Spinal cord (tissue), 10 donors: ENCODE results near the gene GABRD. TPM values are rescaled to one million over a fixed set of nuclear protein-coding genes. Genes with fewer than 3 reads are reported as not detected.

Experiments used
- DNase-seq, 6 donors: peaks; one replicate each; pipeline versions ENCODE4 v3.0.0 to v3.0.0-alpha.2; 2013 to 2015; ENCODE audit warnings: low spot score in 6 of 6, low read depth in 4 of 6
- H3K27ac ChIP-seq: one replicate; pipeline ENCODE4 v1.5.1; 2013; ENCODE audit warnings: low read depth, low read length, control low read depth
- H3K27me3 ChIP-seq: one replicate; pipeline ENCODE4 v1.6.1; 2013; ENCODE audit warnings: low read length; ENCODE audit not compliant: control insufficient read depth, insufficient read depth
- H3K36me3 ChIP-seq: one replicate; pipeline ENCODE4 v1.6.1; 2013; ENCODE audit warnings: low read length; ENCODE audit not compliant: control insufficient read depth, insufficient read depth
- H3K4me1 ChIP-seq: one replicate; pipeline ENCODE4 v1.6.1; 2013; ENCODE audit warnings: low read length; ENCODE audit not compliant: control insufficient read depth, insufficient read depth
- H3K4me3 ChIP-seq: one replicate; pipeline ENCODE4 v1.5.1; 2013; ENCODE audit warnings: low read depth, low read length, control low read depth
- H3K9me3 ChIP-seq: one replicate; pipeline ENCODE4 v1.6.1; 2013; ENCODE audit warnings: low read length; ENCODE audit not compliant: control insufficient read depth, insufficient read depth
- WGBS: methylation state at CpG from one replicate; pipeline ENCODE4 v1.1.5; 2013; ENCODE audit warnings: missing lambda C conversion rate; ENCODE audit not compliant: insufficient coverage; 5-methylcytosine and 5-hydroxymethylcytosine counted together
- polyA plus RNA-seq, 2 donors: library from polyadenylated mRNA; unstranded; fragments of 120-200 nt; gene quantifications; one replicate each; pipeline ENCODE4 v1.2.1, GENCODE V29; 2013; ENCODE audit not compliant: insufficient read length in 2 of 2
- total RNA-seq, 2 donors: library from RNA; depleted of rRNA in 1 of 2; stranded (reverse); fragments of 120-200 nt in 1 of 2; fragments of >200 nt in 1 of 2; gene quantifications; one replicate each; pipeline versions ENCODE4 v1.2.3 to v1.2.4, GENCODE V29; 2013 to 2014
- donor health status: healthy.

The GABRD gene
- total and polyA plus RNA-seq, 4 donors = 0.88 to 5.2 (median 2.7) TPM

DNA sequence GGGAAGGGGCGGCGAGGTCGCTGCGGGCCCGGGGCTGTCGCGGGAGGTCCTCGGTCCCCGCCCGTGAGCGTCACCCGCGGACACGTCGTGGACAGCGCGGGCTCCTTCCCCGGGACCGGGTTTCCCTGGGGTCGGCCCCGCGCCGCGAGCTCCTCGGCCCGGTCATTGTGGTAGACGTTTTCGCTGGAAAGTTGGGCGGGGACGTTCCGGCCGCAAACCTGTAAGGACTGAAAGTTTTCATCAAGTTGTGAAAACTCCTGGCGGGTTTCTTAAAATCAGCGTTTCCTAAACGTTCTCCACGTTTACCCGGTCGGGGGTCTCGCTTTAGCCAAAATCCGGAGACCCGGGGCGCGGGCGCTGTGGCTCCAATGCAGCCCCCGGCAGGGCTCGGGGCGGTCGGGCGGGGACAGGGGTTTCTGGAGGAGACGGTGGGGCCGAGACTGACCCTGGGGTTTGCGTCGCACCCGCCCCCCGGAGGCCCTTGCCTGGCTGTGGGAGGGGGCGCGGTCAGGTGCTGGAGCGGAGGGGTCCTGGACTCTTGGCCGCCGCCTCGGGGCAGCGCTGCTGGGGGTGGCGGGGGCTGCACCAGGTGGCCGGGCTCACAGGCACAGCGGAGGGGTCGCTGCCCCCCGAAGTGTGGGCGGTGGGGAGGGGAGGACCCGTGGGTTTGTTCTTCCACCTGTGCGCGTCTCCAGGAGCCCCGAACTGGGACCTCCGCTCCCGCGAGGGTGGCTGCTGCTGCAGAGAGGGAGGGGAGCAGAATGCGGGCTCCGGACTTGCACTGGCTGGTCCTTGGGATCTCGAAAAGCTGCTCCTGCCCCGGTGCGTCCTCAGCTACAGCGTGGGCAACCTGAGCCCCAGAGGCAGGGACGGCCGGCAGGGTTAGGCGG, 31.9 kb downstream of the GABRD start:
- Histone ChIP-seq H3K27me3 (peaks cover 60% of the 10 kb centered on the region), H3K36me3 (no peaks in the 10 kb centered on the region), H3K4me3 (no peak overlapping the region), H3K9me3 (no peaks in the 10 kb centered on the region), H3K4me1 (peaks cover 13% of the 10 kb centered on the region), H3K27ac (no peak overlapping the region)
- no peak for DNase-seq
- 6% methylated on average over 84 of the region's 84 CpGs for WGBS

- 70% methylated on average over 12 of the region's 16 CpGs for WGBS
- Histone ChIP-seq H3K4me1 (peaks cover 13% of the 10 kb centered on the region), H3K9me3 (no peaks in the 10 kb centered on the region), H3K27me3 (peaks cover 49% of the 10 kb centered on the region), H3K36me3 (no peaks in the 10 kb centered on the region), H3K27ac (no peak overlapping the region), H3K4me3 (no peak overlapping the region)
- DNase-seq = no peak
Measured at GRCh38 chr1:2052054-2052679, 33.0 kb downstream of the GABRD start.

GRCh38 chr1:2052756-2053155, 33.6 kb downstream of the GABRD start:
- DNase-seq = no peak
- peaks cover 13% of the 10 kb centered on the region for H3K4me1 ChIP-seq
- H3K27me3 ChIP-seq = peaks cover 43% of the 10 kb centered on the region
- no peak overlapping the region for H3K27ac ChIP-seq
- H3K4me3 ChIP-seq = no peak overlapping the region
- H3K36me3 ChIP-seq = no peaks in the 10 kb centered on the region
- WGBS = 85% methylated on average over 9 of the region's 10 CpGs
- H3K9me3 ChIP-seq = no peaks in the 10 kb centered on the region

DNA sequence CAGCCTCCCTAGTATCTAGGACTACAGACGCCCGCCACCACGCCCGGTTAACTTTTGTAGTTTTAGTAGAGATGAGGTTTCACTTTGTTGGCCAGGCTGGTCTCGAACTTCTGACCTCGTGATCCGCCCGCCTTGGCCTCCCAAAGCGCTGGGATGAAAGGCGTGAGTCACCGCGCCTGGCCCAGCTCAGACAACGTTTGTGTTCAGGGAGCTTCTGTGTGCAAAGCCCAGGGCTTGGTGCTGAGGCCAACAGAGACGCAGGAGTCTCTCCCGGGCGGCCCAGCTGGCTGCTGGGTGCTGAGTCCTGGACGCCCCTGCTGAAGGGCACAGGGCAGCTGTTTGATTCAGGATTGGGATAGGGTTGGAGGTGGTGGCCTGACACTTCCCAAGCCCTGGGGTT, 34.1 kb downstream of the GABRD start:
- Histone ChIP-seq H3K4me3 (no peak overlapping the region), H3K36me3 (no peaks in the 10 kb centered on the region), H3K27me3 (peaks cover 39% of the 10 kb centered on the region), H3K27ac (no peak overlapping the region), H3K9me3 (no peaks in the 10 kb centered on the region), H3K4me1 (peaks cover 13% of the 10 kb centered on the region)
- WGBS = 84% methylated on average over 13 of the region's 17 CpGs
- DNase-seq = no peak

DNA sequence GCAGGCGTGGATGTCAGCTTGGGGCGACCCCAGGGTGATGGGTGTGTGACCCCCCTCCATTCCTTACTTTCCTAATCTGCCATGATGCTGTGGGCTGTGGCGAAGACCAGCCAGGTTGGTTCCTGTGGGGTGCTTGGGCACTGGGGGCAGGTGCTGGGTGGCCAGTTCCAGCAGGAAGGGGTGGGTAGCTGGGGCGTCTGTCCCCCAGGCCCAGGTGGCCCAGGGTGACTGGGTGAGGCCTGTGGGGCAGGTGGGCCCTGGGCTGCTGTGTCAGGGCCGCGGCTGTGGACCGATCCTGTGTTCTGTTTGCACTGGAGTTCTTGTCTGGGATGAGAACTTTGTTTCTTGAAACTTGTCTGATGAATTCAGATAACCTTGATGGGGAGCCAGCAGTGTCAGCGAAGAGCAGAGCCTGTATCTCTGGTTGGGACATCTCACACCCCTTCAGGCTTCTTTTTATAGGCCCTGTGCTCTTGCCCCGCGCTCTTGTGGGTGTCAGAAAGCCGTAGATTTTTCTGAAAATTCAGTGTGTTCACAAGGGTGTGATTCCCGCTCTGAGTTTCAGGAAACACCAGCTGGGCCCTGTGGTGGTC, 34.7 kb downstream of the GABRD start:
- H3K27me3 ChIP-seq = peaks cover 32% of the 10 kb centered on the region
- H3K4me3 ChIP-seq = no peak overlapping the region
- no peak overlapping the region for H3K27ac ChIP-seq
- peaks cover 13% of the 10 kb centered on the region for H3K4me1 ChIP-seq
- 83% methylated on average over 7 of the region's 12 CpGs for WGBS
- H3K36me3 ChIP-seq = no peaks in the 10 kb centered on the region
- H3K9me3 ChIP-seq = no peaks in the 10 kb centered on the region
- no peak for DNase-seq

DNA sequence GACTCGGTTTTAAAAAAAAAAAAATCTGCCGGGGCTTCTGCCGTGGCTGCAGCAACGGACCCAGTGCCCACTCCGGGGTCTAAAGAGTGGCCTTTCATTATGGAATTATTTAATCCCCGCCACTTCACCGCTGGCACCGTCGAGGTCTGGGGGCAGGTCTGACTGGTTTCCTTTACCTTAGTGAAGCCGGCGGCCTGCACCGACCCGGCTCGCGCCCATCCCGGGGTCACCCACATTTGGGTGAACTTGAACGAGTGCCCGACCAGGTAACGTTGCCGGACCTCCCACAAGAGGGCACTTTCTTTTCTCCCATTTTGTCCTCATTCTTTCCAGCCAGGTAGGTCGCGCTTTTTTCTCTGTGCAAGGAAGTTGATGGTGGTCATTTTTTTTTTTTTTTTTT, 35.4 kb downstream of the GABRD start:
- H3K4me3 ChIP-seq = no peak overlapping the region
- H3K36me3 ChIP-seq = no peaks in the 10 kb centered on the region
- H3K4me1 ChIP-seq = peaks cover 9% of the 10 kb centered on the region
- 81% methylated on average over 17 of the region's 22 CpGs for WGBS
- no peaks in the 10 kb centered on the region for H3K9me3 ChIP-seq
- H3K27me3 ChIP-seq = peaks cover 25% of the 10 kb centered on the region
- DNase-seq = no peak
- H3K27ac ChIP-seq = no peak overlapping the region

DNA sequence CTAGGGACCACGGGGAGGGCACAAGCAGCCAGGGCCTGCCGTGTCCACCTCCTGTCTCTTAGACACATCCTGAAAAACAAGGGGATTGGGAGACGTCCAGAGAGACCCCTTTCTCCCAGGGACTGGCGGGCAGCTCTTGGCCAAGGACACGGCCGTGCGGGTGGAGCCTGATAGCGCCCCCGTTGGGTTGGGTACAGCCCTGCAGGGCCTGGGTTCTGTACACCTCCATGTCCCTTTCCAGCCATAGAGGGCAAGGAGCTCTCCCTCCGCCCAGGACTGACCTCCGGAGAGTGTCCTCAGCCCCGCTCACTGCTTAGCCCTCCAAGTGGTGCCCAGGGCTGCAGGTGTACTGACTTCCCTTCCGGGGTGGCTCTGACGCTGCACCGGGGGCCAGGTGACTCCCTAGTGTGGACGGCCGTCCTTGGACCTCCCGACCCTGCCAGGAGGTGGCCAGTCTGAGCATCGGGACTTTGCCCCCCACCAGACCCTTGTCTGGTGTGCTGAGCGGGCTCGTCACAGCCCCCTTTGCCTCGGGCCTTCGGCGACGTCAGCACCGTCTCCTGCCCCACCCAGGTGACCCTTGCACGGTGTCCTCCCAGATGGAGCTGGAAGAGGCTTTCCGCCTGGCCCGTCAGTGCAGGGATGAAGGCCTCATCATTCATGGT, 36.9 kb downstream of the GABRD start:
- peaks cover 15% of the 10 kb centered on the region for H3K27me3 ChIP-seq
- peaks cover 8% of the 10 kb centered on the region for H3K4me1 ChIP-seq
- no peak overlapping the region for H3K4me3 ChIP-seq
- H3K27ac ChIP-seq = no peak overlapping the region
- H3K9me3 ChIP-seq = no peaks in the 10 kb centered on the region
- WGBS = 92% methylated on average over 25 of the region's 29 CpGs
- DNase-seq = no peak
- H3K36me3 ChIP-seq = no peaks in the 10 kb centered on the region

DNA sequence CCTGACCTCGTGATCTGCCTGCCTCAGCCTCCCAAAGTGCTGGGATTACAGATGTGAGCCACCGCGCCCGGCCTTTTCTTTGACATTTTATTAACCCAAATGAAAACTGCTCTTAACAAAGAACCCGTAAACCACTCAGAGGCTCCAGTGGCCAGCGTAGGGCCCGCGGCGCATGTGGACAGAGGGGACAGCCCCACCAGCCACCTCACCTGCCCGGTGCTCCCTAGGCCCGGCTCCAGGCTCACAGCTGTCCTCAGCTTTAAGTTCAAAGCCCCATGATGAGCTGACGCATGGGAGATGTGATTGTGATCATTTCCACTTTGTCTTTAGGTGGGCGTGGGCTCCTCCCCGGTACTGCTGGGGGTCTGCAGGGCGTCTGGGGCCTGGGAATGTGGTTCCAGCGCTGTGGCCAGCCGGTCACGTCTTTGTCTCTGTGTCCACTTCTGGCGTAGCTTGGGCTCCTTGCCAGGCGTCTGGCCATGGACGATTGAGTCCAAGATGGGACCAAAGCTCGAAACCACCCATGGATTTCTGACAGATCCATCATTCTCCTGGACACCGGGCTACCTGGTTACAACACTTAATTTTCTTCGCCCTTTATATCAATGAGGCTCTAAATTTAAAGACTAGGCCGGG, 37.9 kb downstream of the GABRD start:
- no peak for DNase-seq
- Histone ChIP-seq H3K36me3 (no peaks in the 10 kb centered on the region), H3K4me1 (peaks cover 7% of the 10 kb centered on the region), H3K9me3 (no peaks in the 10 kb centered on the region), H3K27me3 (peaks cover 5% of the 10 kb centered on the region), H3K27ac (no peak overlapping the region), H3K4me3 (no peak overlapping the region)
- WGBS = 91% methylated on average over 24 of the region's 25 CpGs

DNA sequence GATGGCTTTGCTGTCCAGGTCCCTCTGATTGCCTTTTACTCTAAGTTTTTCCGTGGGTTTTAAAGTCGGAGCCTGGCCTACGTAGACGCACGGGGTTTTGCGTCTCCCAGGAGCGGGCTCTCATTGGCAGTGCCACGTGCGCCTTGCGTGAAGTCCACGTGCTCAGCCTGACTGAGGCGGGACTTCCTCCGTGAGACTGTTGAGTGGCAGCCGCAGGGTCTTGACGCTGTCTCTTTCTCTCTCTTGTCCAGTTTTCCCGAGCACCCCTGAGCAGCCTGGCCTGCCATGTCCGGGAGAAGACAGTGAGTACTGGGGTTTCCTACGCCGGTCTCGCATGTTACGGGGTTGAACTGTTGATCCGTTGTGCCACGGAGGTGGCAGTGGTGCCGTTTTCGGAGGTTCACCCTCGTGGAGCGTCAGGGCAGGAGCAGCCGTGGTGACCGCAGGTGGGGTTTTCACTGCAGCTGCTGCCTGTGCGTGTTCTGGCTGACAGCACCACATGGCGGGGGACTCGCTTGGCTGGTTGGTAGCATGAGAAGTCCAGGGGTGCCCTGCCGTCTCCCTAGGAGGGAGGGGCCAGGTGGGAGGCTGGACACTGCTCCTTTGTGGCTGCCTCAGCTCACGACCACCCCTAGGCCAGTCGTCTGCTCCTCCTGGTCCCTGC, 40.3 kb downstream of the GABRD start:
- H3K36me3 ChIP-seq = no peaks in the 10 kb centered on the region
- no peak for DNase-seq
- no peak overlapping the region for H3K27ac ChIP-seq
- no peak overlapping the region for H3K4me3 ChIP-seq
- WGBS = 82% methylated on average over 34 of the region's 35 CpGs
- peaks cover 7% of the 10 kb centered on the region for H3K4me1 ChIP-seq
- H3K27me3 ChIP-seq = no peaks in the 10 kb centered on the region
- H3K9me3 ChIP-seq = peaks cover 2% of the 10 kb centered on the region
